HG03159 (cell line): Measurements from ENCODE around the gene SPECC1L.
"Not testable (repeated sequence)": the region's sequence is repeated elsewhere in the genome, so short reads cannot be mapped to it uniquely, and the experiment has no call there.

ENCODE experiments used
- ATAC-seq: cut with Tn5 transposase; IDR thresholded peaks from one replicate; pipeline ENCODE4 v1.9.1; 2021; ENCODE audit warnings: mild to moderate bottlenecking, moderate library complexity; ENCODE audit not compliant: unreplicated experiment

The SPECC1L gene

GRCh38 chr22:24245584-24246561 lies 24.8 kb upstream of the SPECC1L start:
- not testable (repeated sequence) for ATAC-seq

GRCh38 chr22:24247011-24247507 lies 23.6 kb upstream of the SPECC1L start:
- ATAC-seq, result no peak

GRCh38 chr22:24247564-24248344 lies 22.9 kb upstream of the SPECC1L start:
- no peak for ATAC-seq

- not testable (repeated sequence) for ATAC-seq
These were observed 22.0 kb upstream of the SPECC1L start for GRCh38 chr22:24248611-24249010.

GRCh38 chr22:24249413-24249812 lies 21.2 kb upstream of the SPECC1L start:
- ATAC-seq, result not testable (repeated sequence)

- ATAC-seq, result not testable (repeated sequence)
These were observed 19.3 kb upstream of the SPECC1L start for GRCh38 chr22:24251286-24251685.

DNA sequence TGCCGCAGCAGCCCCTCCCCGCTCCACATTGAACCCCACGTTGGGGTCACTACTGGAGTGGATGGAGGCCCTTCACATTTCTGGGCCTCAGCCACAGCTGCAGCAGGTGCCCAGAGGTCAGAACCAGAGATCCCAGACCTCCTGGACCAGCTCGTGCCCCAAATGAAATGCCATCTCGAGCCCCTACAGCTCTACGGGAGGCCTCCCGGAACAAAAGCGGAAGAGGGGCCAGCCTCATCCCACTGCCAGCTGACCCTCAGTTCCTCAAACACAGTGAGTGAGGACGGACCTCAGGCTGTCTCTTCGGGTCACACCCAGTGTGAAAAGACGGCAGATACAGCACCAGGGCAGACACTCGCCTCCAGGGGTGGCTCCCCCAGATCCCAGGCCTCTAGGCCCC lies 17.5 kb upstream of the SPECC1L start:
- not testable (repeated sequence) for ATAC-seq

DNA sequence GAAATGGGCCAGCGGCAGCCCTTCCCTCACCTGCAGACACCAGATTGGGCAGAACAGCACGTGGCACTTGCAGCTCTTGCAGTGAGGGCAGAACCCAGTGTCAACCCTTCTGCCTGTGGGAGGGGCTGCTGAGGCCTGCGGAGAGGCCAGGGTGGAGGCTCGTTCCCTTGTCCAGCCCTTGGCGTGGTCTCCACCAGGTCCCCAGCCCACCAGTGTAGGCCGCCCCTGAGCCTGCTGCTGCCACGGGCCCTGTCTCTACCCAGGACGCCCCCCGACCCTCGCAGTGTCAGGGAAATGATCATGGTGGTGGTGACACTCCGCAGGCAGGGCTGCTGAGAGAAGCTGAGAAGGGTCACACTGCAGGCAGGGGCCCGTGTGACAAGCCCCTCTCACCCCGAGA lies 14.5 kb upstream of the SPECC1L start:
- ATAC-seq, result not testable (repeated sequence)

DNA sequence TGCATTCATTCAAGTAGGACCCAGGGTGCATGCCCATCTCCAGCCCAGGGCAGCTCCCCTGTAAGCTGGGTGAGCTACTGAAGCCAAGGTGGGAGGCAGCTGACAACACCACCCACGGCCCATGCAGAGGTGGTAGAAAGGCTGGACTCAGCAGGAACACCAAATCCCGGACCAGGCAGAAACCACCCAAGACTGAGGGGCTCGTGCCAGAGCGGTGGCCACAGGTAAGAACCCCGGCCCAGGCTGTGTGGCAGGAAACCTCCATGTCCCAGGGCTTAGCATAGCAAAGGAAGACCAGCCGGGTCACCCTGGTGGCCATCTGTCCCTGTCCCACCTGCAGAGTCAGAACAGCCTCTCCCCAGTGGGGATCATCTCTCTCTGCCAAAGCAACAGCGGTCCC lies 13.9 kb upstream of the SPECC1L start:
- ATAC-seq, result not testable (repeated sequence)

- not testable (repeated sequence) for ATAC-seq
These were observed 11.2 kb upstream of the SPECC1L start for GRCh38 chr22:24259459-24259858.

DNA sequence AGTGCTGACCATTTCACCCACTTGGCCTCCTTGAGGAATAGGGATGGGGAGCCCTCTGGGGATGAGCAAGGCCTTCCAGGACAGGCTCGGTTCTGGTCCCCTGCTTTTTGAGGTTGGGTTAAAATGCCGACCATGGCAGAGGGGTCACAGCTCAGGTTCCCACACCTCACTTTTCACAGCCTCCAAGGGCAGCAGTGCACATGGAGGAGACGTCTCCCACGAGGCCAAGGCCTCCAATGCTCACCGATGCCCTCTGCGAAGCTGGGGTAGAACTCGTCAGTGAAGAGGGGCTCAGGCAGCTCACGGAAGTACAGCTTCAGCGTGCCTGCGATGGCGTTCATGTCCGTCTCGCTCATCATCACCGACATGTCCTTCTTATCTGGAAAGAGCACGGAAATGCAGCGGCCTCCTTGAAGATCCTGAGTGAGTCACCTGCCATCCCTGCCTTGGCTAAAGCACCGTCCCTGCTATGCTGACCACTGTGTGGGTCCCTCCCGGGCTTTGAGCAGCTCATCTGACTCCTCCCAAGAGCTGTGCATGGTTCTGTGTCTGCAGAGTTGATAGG lies 8.4 kb upstream of the SPECC1L start:
- not testable (repeated sequence) for ATAC-seq

- ATAC-seq, result not testable (repeated sequence)
These were observed 7.2 kb upstream of the SPECC1L start for GRCh38 chr22:24263479-24263878.

DNA sequence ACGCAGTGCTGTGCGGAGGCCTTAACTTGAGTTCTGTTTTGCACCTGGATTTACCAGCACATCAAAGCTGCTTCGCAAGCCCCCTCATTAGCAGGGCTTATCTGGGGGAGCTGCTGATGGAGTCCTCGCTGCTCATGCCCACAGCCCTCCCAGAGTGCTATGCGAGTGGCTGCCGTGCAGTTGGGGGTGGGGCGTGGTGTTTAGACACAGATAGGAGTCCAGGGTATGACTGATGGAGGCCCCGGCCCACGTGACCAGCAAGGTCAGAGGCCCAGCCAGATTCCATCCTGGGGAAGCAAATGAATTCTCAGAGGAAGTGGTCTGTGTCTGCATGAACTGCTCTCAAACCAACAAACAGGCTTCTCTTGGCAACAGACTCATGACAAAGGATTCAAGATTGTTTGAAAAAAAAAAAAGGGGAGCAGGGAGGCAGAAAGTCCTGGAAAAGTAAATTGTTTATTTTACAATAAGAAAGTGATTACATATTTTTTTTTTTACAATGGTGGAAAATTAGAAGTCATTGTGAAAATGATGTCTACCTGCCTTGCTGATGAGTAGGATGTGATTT lies 6.2 kb upstream of the SPECC1L start:
- ATAC-seq, result not testable (repeated sequence)

GRCh38 chr22:24265734-24266133 lies 4.9 kb upstream of the SPECC1L start:
- no peak for ATAC-seq

DNA sequence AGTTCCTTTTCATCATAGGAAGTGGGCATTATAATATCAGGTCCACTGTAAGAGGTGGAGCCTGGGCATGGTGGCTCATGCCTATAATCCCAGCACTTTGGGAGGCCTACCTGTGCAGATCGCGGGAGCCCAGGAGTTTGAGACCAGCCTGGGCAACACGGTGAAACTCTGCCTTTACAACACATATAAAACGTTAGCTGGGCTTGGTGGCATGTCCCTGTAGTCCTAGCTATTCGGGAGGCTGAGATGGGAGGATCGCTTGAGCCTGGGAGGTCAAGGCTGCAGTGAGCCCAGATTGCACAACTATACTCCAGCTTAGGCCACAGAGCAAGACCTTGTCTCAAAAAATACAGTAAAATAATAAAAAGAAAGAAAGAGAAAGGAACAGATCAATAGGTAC lies 4.1 kb upstream of the SPECC1L start:
- not testable (repeated sequence) for ATAC-seq

DNA sequence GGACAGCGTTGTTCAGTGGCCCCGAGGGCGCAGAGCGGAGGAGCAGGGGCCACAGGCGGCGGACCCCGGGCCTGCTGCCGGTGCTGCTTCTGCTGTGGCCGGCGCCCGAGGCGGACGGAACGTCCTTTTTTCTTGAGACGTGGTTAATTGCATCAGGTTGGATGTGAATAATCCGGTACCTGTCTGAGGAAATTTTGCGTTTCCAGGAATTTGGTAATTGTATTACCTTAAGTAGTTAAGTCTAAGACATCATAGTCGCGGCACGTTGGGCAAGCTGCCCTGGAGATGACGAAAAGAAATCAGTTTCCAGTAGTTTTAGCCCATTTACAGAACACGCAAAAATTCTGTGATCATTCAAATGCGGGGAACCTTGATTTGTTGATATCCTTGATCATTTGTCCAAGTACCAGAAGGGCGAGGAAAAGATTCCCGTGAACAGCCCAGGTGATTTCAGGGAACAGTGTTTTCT lies 789 bp downstream of the SPECC1L start:
- ATAC-seq, result no peak

GRCh38 chr22:24273031-24273430 lies 2.4 kb downstream of the SPECC1L start:
- not testable (repeated sequence) for ATAC-seq

- not testable (repeated sequence) for ATAC-seq
These were observed 3.3 kb downstream of the SPECC1L start for GRCh38 chr22:24273906-24274305.

GRCh38 chr22:24274696-24275405 lies 4.2 kb downstream of the SPECC1L start:
- ATAC-seq, result not testable (repeated sequence)

DNA sequence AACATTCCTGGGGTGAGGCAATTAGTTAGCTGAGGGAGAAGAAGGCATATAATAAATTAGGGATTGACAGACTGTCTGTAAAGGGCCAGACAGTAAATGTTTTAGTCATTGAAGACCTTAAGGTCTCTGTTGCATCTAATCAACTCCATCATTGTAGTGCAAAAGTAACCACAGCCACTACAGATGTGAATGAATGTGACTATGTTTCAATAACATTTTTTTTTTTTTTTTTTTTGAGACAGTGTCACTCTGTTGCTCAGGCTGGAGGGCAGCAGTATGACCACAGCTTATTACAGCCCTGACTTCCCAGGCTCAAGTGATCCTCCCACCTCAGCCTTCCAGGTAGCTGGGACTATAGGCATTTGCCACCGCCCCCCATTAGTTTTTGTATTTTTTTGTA lies 9.7 kb downstream of the SPECC1L start:
- ATAC-seq, result not testable (repeated sequence)
